Measurements from ENCODE around the gene ATP2A3. TPM values are rescaled to one million over a fixed set of nuclear protein-coding genes. Genes with fewer than 3 reads are reported as not detected.

The ATP2A3 gene
- total and polyA plus RNA-seq, 10 donors, result 103 to 240 (median 194) TPM

- 80 to 92% (median 86%) methylated on average over 3 of the region's 3 CpGs for WGBS, 5 donors
- H3K9me3 ChIP-seq, result no peaks in the 10 kb centered on the region
- DNase-seq, result no peak
- peaks cover 0 to 13% (median 0%) of the 10 kb centered on the region in 7 donors for H3K27me3 ChIP-seq (replicated peaks in 1 of 7)
- peaks cover 20 to 78% (median 59%) of the 10 kb centered on the region in 6 donors for H3K4me1 ChIP-seq
- H3K27ac ChIP-seq, result peak overlapping the region in 1 of 8 donors; percentile 72
- H3K36me3 ChIP-seq, result no peaks in the 10 kb centered on the region
- TF ChIP-seq CTCF (IDR thresholded peaks at IDR 0.05 in 8 of 11, conservative IDR thresholded peaks at IDR 0.05 in 3 of 11) (no peak), POLR2AphosphoS5 (IDR thresholded peaks at IDR 0.05) (no peak), POLR2A (IDR thresholded peaks at IDR 0.05) (no peak)
- no peak overlapping the region for H3K4me3 ChIP-seq
- intact Hi-C loops (cut with DNase I; ENCODE audit: low total_unique reads), result no loop called here
These were observed 3.8 kb upstream of the ATP2A3 start for GRCh38 chr17:3968015-3968414.

GRCh38 chr17:3966720-3967363 is 2.6 kb upstream of the ATP2A3 start:
- DNase-seq, result no peak
- peak overlapping the region in 1 of 8 donors; percentile 12 for H3K4me3 ChIP-seq
- TF ChIP-seq POLR2AphosphoS5 (IDR thresholded peaks at IDR 0.05) (peak; percentile 10 to 42 (median 32)), CTCF (IDR thresholded peaks at IDR 0.05 in 8 of 11, conservative IDR thresholded peaks at IDR 0.05 in 3 of 11) (no peak)
- H3K36me3 ChIP-seq, result no peaks in the 10 kb centered on the region
- peaks cover 0 to 19% (median 0%) of the 10 kb centered on the region in 7 donors for H3K27me3 ChIP-seq (replicated peaks in 1 of 7)
- H3K9me3 ChIP-seq, result no peaks in the 10 kb centered on the region
- H3K27ac ChIP-seq, result peak overlapping the region in 6 of 8 donors; percentile 20 to 72 (median 42)
- H3K4me1 ChIP-seq, result peaks cover 32 to 78% (median 60%) of the 10 kb centered on the region in 6 donors
- WGBS, 5 donors, result 65 to 75% (median 73%) methylated on average over 14 of the region's 14 CpGs
- intact Hi-C loops (cut with DNase I; ENCODE audit: low total_unique reads), result no loop called here

- TF ChIP-seq POLR2AphosphoS5 (IDR thresholded peaks at IDR 0.05), result peak; percentile 79 to 88 (median 88)
- TF ChIP-seq CTCF (IDR thresholded peaks at IDR 0.05 in 8 of 11, conservative IDR thresholded peaks at IDR 0.05 in 3 of 11), result no peak
- TF ChIP-seq POLR2A (IDR thresholded peaks at IDR 0.05), result peak in 1 of 3 donors; percentile 21
- Histone ChIP-seq H3K9me3 (no peaks in the 10 kb centered on the region), H3K27me3 (replicated peaks in 1 of 7) (peaks cover 0 to 19% (median 0%) of the 10 kb centered on the region in 7 donors), H3K27ac (peak overlapping the region; percentile 78 to 97 (median 92)), H3K36me3 (peaks cover 0 to 10% (median 0%) of the 10 kb centered on the region in 6 donors), H3K4me3 (peak overlapping the region; percentile 64 to 99 (median 90)), H3K4me1 (peaks cover 48 to 88% (median 75%) of the 10 kb centered on the region in 6 donors)
- peak; percentile 93 for DNase-seq
- intact Hi-C loops (cut with DNase I; ENCODE audit: low total_unique reads), result no loop called here
- WGBS, 5 donors, result 10 to 20% (median 13%) methylated on average over 11 to 17 of the region's 17 CpGs
These were observed 1.0 kb upstream of the ATP2A3 start for GRCh38 chr17:3965118-3965800.
